Progenitor cell of endocrine pancreas (in vitro differentiated cells): ENCODE measurements around the gene OR4F15. TPM values are rescaled to one million over a fixed set of nuclear protein-coding genes. Genes with fewer than 3 reads are reported as not detected.

Experiments
- DNase-seq: peaks from one replicate; pipeline ENCODE4 v3.0.0; 2021; ENCODE audit warnings: low spot score; ENCODE audit not compliant: unreplicated experiment
- H3K27ac Mint-ChIP-seq: 2 replicates; pipeline ENCODE4 v1.8.0; 2021; ENCODE audit warnings: mild to moderate bottlenecking, moderate library complexity, mixed read lengths
- H3K27me3 Mint-ChIP-seq: 2 replicates; pipeline ENCODE4 v1.8.0; 2021; ENCODE audit warnings: mixed read lengths
- H3K36me3 Mint-ChIP-seq: 2 replicates; pipeline ENCODE4 v1.8.0; 2022; ENCODE audit warnings: mixed read lengths; ENCODE audit not compliant: insufficient read depth
- H3K4me1 Mint-ChIP-seq: 2 replicates; pipeline ENCODE4 v1.8.0; 2021; ENCODE audit warnings: low read depth, mixed read lengths
- H3K4me3 Mint-ChIP-seq: 2 replicates; pipeline ENCODE4 v1.8.0; 2021; ENCODE audit warnings: low read depth, mild to moderate bottlenecking, moderate library complexity, mixed read lengths
- H3K9me3 Mint-ChIP-seq: 2 replicates; pipeline ENCODE4 v1.8.0; 2021; ENCODE audit warnings: low read depth, mixed read lengths
- total RNA-seq: library from RNA; stranded (reverse); gene quantifications from 2 replicates; pipeline ENCODE4 v1.2.1, GENCODE V29; 2021
- TF ChIP-seq, protein P1 (sequence below): fragments of 200-600 bp; sonication (generic); IDR thresholded peaks from one replicate; pipeline ENCODE4 v1.5.0; 2021; ENCODE audit warnings: antibody characterized with exemption, mild to moderate bottlenecking; ENCODE audit not compliant: unreplicated experiment

The OR4F15 gene
- total RNA-seq, 1 donor from 2014 or later: not detected

- no peak for DNase-seq
- no peaks in the 10 kb centered on the region for H3K9me3 Mint-ChIP-seq
- H3K4me1 Mint-ChIP-seq: peaks cover 2% of the 10 kb centered on the region
- no peak overlapping the region for H3K4me3 Mint-ChIP-seq
- H3K27me3 Mint-ChIP-seq: peaks cover 7% of the 10 kb centered on the region
- TF ChIP-seq, protein P1, sequence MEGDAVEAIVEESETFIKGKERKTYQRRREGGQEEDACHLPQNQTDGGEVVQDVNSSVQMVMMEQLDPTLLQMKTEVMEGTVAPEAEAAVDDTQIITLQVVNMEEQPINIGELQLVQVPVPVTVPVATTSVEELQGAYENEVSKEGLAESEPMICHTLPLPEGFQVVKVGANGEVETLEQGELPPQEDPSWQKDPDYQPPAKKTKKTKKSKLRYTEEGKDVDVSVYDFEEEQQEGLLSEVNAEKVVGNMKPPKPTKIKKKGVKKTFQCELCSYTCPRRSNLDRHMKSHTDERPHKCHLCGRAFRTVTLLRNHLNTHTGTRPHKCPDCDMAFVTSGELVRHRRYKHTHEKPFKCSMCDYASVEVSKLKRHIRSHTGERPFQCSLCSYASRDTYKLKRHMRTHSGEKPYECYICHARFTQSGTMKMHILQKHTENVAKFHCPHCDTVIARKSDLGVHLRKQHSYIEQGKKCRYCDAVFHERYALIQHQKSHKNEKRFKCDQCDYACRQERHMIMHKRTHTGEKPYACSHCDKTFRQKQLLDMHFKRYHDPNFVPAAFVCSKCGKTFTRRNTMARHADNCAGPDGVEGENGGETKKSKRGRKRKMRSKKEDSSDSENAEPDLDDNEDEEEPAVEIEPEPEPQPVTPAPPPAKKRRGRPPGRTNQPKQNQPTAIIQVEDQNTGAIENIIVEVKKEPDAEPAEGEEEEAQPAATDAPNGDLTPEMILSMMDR: no peak
- no peaks in the 10 kb centered on the region for H3K36me3 Mint-ChIP-seq
- H3K27ac Mint-ChIP-seq: no peak overlapping the region
Observed at GRCh38 chr15:101803676-101804075, 8.3 kb upstream of the OR4F15 start.

GRCh38 chr15:101804375-101804774 lies 7.6 kb upstream of the OR4F15 start:
- H3K9me3 Mint-ChIP-seq: no peaks in the 10 kb centered on the region
- peaks cover 2% of the 10 kb centered on the region for H3K4me1 Mint-ChIP-seq
- no peak for DNase-seq
- H3K27ac Mint-ChIP-seq: no peak overlapping the region
- peaks cover 10% of the 10 kb centered on the region for H3K27me3 Mint-ChIP-seq
- H3K36me3 Mint-ChIP-seq: no peaks in the 10 kb centered on the region
- no peak overlapping the region for H3K4me3 Mint-ChIP-seq
- TF ChIP-seq, protein P1: no peak

DNA sequence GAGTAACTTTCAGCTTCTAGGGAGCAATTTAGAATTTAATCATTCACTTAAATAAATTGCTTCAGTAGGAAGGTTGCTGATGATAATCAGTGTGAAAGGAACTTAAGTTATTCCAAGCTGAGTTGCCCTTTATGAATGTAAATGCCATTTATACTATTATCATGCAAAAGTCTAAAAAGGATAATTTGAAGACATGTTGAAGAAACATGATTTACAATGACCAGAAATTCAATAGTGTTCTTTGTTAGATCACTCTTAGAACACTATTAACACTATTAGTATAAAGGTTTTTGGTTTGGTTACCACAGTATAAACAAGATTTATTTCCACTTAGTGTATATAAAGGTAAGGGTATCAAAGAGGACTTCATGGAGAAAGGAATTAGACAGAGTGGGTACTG lies 7.1 kb upstream of the OR4F15 start:
- peaks cover 16% of the 10 kb centered on the region for H3K27me3 Mint-ChIP-seq

GRCh38 chr15:101805605-101806345 lies 6.2 kb upstream of the OR4F15 start:
- TF ChIP-seq, protein P1: no peak
- no peak for DNase-seq
- Mint-ChIP-seq H3K9me3 (no peaks in the 10 kb centered on the region), H3K27ac (no peak overlapping the region), H3K36me3 (no peaks in the 10 kb centered on the region), H3K4me1 (peaks cover 2% of the 10 kb centered on the region), H3K4me3 (no peak overlapping the region), H3K27me3 (peaks cover 18% of the 10 kb centered on the region)

More for the DNA sequence above, 7.1 kb upstream of the OR4F15 start:
- TF ChIP-seq, protein P1: no peak
- Mint-ChIP-seq H3K4me3 (no peak overlapping the region), H3K9me3 (no peaks in the 10 kb centered on the region), H3K36me3 (no peaks in the 10 kb centered on the region), H3K4me1 (peaks cover 2% of the 10 kb centered on the region), H3K27ac (no peak overlapping the region)
- DNase-seq: no peak

- H3K4me3 Mint-ChIP-seq: no peak overlapping the region
- no peaks in the 10 kb centered on the region for H3K36me3 Mint-ChIP-seq
Observed at GRCh38 chr15:101807345-101807945, 4.6 kb upstream of the OR4F15 start.

More at GRCh38 chr15:101807345-101807945, 4.6 kb upstream of the OR4F15 start:
- Mint-ChIP-seq H3K4me1 (peaks cover 2% of the 10 kb centered on the region), H3K27ac (no peak overlapping the region), H3K27me3 (peaks cover 25% of the 10 kb centered on the region), H3K9me3 (no peaks in the 10 kb centered on the region)
- TF ChIP-seq, protein P1: no peak
- DNase-seq: no peak
